ENCODE results near the gene MDM2.

- TF ChIP-seq CEBPB (IDR thresholded peaks at IDR 0.05; ENCODE audit: borderline replicate concordance in 1 of 2, low read depth in 2 of 2, low read length in 2 of 2) (no peak), BHLHE40 (IDR thresholded peaks at IDR 0.05; ENCODE audit: borderline replicate concordance in 1 of 2, low read depth in 2 of 2, low read length in 1 of 2) (no peak), CHD2 (IDR thresholded peaks at IDR 0.05; ENCODE audit: borderline replicate concordance, low read depth, low read length) (no peak), ATF7 (IDR thresholded peaks at IDR 0.05; ENCODE audit: low read depth) (no peak), REST (IDR thresholded peaks at IDR 0.05; ENCODE audit: low read depth, low read length) (no peak)
These were observed 20.7 kb downstream of the MDM2 start for GRCh38 chr12:68828672-68829068.

Measured in GM12878 (cell line).